Common myeloid progenitor, CD34-positive (primary cell): ENCODE results near the gene SFXN5.

Experiments
- CTCF ChIA-PET: fragments of 350-600 bp; sonication (Branson Sonifier 250); formaldehyde crosslinking; loops from one replicate; lab custom pipeline; 2021; ENCODE audit warnings: antibody characterized with exemption; lab: Charles Lee
- POLR2A ChIA-PET: fragments of 350-600 bp; sonication (Branson Sonifier 250); formaldehyde crosslinking; loops from one replicate; lab custom pipeline; 2021; ENCODE audit warnings: antibody characterized with exemption; lab: Charles Lee
- DNase-seq, 3 donors: peaks; one replicate each; pipeline versions ENCODE4 v3.0.0 to v3.0.0-alpha.2; 2013
- H3K27ac ChIP-seq, 2 experiments: 1 replicate in 1 of 2; 2 replicates in 1 of 2; pipeline ENCODE4 v1.7.0; 2013; ENCODE audit warnings: inconsistent platforms in 2 of 2, low read length in 2 of 2, mild to moderate bottlenecking in 2 of 2, low read depth in 1 of 2, moderate library complexity in 1 of 2; ENCODE audit not compliant: severe bottlenecking in 2 of 2, insufficient read depth in 1 of 2, poor library complexity in 1 of 2
- H3K27me3 ChIP-seq, 5 experiments: replicated peaks in 2 of 5; 1 replicate in 3 of 5; 2 replicates in 2 of 5; pipeline versions ENCODE4 v1.6.1 to v1.7.0; 2013; ENCODE audit warnings: low read length in 4 of 5, mild to moderate bottlenecking in 2 of 5, moderate library complexity in 2 of 5, inconsistent platforms in 1 of 5; ENCODE audit not compliant: insufficient read depth in 5 of 5, control insufficient read depth in 4 of 5
- H3K36me3 ChIP-seq, 4 experiments: 1 replicate in 2 of 4; 2 replicates in 2 of 4; pipeline versions ENCODE4 v1.6.1 to v1.7.0; 2013; ENCODE audit warnings: low read length in 3 of 4, control low read depth in 1 of 4, mild to moderate bottlenecking in 1 of 4; ENCODE audit not compliant: control insufficient read depth in 4 of 4, insufficient read depth in 4 of 4
- H3K4me1 ChIP-seq, 4 experiments: 1 replicate in 3 of 4; 2 replicates in 1 of 4; pipeline versions ENCODE4 v1.6.1 to v1.7.1; 2013; ENCODE audit warnings: low read length in 3 of 4, mild to moderate bottlenecking in 3 of 4, control low read depth in 1 of 4, inconsistent platforms in 1 of 4, moderate library complexity in 1 of 4; ENCODE audit not compliant: control insufficient read depth in 4 of 4, insufficient read depth in 4 of 4; ENCODE audit errors: control extremely low read depth in 1 of 4
- H3K4me3 ChIP-seq, 7 experiments: 1 replicate in 4 of 7; 2 replicates in 3 of 7; pipeline versions ENCODE4 v1.5.1 to v1.7.0; 2013; ENCODE audit warnings: mild to moderate bottlenecking in 7 of 7, low read length in 6 of 7, moderate library complexity in 6 of 7, inconsistent platforms in 2 of 7, low read depth in 2 of 7, control low read depth in 1 of 7; ENCODE audit not compliant: insufficient read depth in 4 of 7, control insufficient read depth in 1 of 7; ENCODE audit errors: extremely low read depth in 1 of 7
- H3K9me3 ChIP-seq, 5 experiments: 1 replicate in 4 of 5; 2 replicates in 1 of 5; pipeline versions ENCODE4 v1.6.1 to v1.7.1; 2013; ENCODE audit warnings: low read length in 4 of 5, mild to moderate bottlenecking in 2 of 5, inconsistent platforms in 1 of 5, low read depth in 1 of 5, moderate library complexity in 1 of 5; ENCODE audit not compliant: control insufficient read depth in 4 of 5, insufficient read depth in 2 of 5; ENCODE audit errors: control extremely low read depth in 1 of 5
- WGBS: methylation state at CpG from one replicate; pipeline ENCODE4 v1.1.5; 2013; ENCODE audit not compliant: insufficient coverage; 5-methylcytosine and 5-hydroxymethylcytosine counted together

Gene SFXN5

DNA sequence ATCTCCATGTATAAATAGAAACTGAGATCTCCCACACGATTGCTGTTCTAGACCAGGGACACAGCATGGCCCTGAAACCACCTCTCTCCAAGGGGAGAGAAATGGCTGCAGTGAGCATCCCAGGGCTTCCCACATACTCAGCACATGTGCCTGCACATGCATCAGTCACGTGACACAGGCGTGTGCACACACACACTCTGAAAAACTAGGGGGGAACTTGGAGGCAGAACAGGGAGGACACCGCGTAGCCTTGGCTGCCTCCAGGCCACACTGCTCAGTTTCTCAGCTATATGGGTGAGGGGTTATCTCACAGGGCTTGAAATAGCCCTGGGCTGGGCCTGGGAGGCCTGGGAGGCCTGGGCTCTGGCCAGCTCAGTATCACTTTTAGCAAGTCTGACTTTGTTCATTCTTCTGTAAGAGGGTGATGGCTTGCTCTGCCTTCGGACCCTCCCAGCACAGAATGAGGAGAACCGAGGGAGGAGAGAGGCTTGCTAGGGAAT lies 87.3 kb downstream of the SFXN5 start:
- H3K4me1 ChIP-seq, result peaks cover 0 to 11% (median 3%) of the 10 kb centered on the region in 4 experiments
- DNase-seq, result no peak
- ChIA-PET CTCF (interaction anchor here (2.9 kb wide), 1 partner anchor 10 kb away, joined by 15 read pairs; no protein-coding TSS in a partner anchor), POLR2A (no interaction called here)
- H3K27ac ChIP-seq, result no peak overlapping the region
- WGBS, result 100% methylated on average over 5 of the region's 7 CpGs
- peaks cover 4 to 19% (median 7%) of the 10 kb centered on the region in 4 experiments for H3K36me3 ChIP-seq
- H3K9me3 ChIP-seq, result no peaks in the 10 kb centered on the region
- no peaks in the 10 kb centered on the region for H3K27me3 ChIP-seq
- no peak overlapping the region for H3K4me3 ChIP-seq

GRCh38 chr2:72983500-72984161 lies 87.9 kb downstream of the SFXN5 start:
- POLR2A ChIA-PET, result interaction anchor here (0.5 kb wide), 1 partner anchor 1916 kb away, joined by 3 read pairs; no protein-coding TSS in a partner anchor
- Histone ChIP-seq H3K4me1 (peaks cover 0 to 11% (median 3%) of the 10 kb centered on the region in 4 experiments), H3K27ac (no peak overlapping the region), H3K9me3 (no peaks in the 10 kb centered on the region), H3K4me3 (no peak overlapping the region), H3K27me3 (no peaks in the 10 kb centered on the region), H3K36me3 (peaks cover 2 to 19% (median 6%) of the 10 kb centered on the region in 4 experiments)
- 97% methylated on average over 9 of the region's 10 CpGs for WGBS
- no peak for DNase-seq
- CTCF ChIA-PET, result interaction anchor here (1.2 to 2.9 kb wide), 2 partner anchors 10 to 11 kb away, joined by 3 to 15 read pairs; no protein-coding TSS in a partner anchor

DNA sequence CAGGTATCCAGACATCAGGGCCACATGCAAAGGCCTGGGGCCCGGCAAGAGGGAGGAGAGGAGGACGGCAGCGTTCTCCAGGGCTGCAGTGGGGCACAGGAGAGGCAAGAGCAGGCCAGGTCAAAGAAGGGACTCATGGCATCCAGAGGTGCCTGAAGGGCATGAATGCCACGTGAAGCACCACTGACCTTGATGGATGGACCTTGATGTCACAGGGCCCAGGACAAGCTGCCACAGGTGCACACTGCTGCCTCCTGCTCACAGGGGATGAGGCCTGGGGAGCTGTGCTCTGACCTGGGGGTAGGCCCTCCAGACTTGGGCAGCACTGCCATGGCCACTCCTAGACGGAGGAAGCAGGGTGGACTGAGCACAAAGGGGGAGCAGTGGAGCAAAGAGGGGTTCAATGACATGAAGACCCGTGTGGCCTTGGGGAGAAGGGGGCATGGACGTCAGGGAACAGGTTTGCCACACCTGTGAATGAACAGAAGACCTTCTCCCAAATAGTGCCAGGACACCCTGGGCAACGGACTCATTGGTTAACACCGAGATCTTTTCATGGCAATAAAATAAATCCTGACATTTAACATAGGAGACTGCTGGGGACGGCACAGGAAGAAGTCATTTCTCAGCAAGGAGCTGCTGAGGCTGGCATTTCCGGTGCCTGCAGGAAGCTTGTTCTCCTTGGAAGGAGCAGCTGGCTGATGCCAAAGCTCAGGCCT lies 88.6 kb downstream of the SFXN5 start:
- WGBS, result 96% methylated on average over 9 of the region's 11 CpGs
- no peak overlapping the region for H3K4me3 ChIP-seq
- peaks cover 0 to 11% (median 3%) of the 10 kb centered on the region in 4 experiments for H3K4me1 ChIP-seq
- DNase-seq, result no peak
- POLR2A ChIA-PET, result interaction anchor here (0.5 kb wide), 1 partner anchor 1916 kb away, joined by 3 read pairs; no protein-coding TSS in a partner anchor
- no peak overlapping the region for H3K27ac ChIP-seq
- CTCF ChIA-PET, result interaction anchor here (1.2 to 2.9 kb wide), 2 partner anchors 9 to 11 kb away, joined by 3 to 15 read pairs; no protein-coding TSS in a partner anchor
- H3K27me3 ChIP-seq, result no peaks in the 10 kb centered on the region
- H3K9me3 ChIP-seq, result no peaks in the 10 kb centered on the region
- peaks cover 0 to 19% (median 6%) of the 10 kb centered on the region in 4 experiments for H3K36me3 ChIP-seq

GRCh38 chr2:72982219-72982618 lies 89.3 kb downstream of the SFXN5 start:
- DNase-seq, result no peak
- Histone ChIP-seq H3K27me3 (no peaks in the 10 kb centered on the region), H3K4me1 (peaks cover 0 to 11% (median 3%) of the 10 kb centered on the region in 4 experiments), H3K4me3 (no peak overlapping the region), H3K9me3 (no peaks in the 10 kb centered on the region), H3K36me3 (peaks cover 0 to 19% (median 5%) of the 10 kb centered on the region in 4 experiments), H3K27ac (no peak overlapping the region)
- ChIA-PET POLR2A (no interaction called here), CTCF (interaction anchor here (2.9 kb wide), 1 partner anchor 8 kb away, joined by 15 read pairs; no protein-coding TSS in a partner anchor)
- 100% methylated on average over 1 of the region's 2 CpGs for WGBS

GRCh38 chr2:72981536-72981935 lies 90.0 kb downstream of the SFXN5 start:
- H3K27me3 ChIP-seq, result no peaks in the 10 kb centered on the region
- ChIA-PET CTCF (interaction anchor here (2.3 kb wide), 1 partner anchor 89 kb away, joined by 8 read pairs; no protein-coding TSS in a partner anchor), POLR2A (no interaction called here)
- H3K4me3 ChIP-seq, result no peak overlapping the region
- no peaks in the 10 kb centered on the region for H3K9me3 ChIP-seq
- no peak for DNase-seq
- H3K4me1 ChIP-seq, result peaks cover 0 to 11% (median 3%) of the 10 kb centered on the region in 4 experiments
- no CpG with 5 or more reads among the region's 5 CpGs for WGBS
- no peak overlapping the region for H3K27ac ChIP-seq
- H3K36me3 ChIP-seq, result peaks cover 0 to 16% (median 4%) of the 10 kb centered on the region in 4 experiments

DNA sequence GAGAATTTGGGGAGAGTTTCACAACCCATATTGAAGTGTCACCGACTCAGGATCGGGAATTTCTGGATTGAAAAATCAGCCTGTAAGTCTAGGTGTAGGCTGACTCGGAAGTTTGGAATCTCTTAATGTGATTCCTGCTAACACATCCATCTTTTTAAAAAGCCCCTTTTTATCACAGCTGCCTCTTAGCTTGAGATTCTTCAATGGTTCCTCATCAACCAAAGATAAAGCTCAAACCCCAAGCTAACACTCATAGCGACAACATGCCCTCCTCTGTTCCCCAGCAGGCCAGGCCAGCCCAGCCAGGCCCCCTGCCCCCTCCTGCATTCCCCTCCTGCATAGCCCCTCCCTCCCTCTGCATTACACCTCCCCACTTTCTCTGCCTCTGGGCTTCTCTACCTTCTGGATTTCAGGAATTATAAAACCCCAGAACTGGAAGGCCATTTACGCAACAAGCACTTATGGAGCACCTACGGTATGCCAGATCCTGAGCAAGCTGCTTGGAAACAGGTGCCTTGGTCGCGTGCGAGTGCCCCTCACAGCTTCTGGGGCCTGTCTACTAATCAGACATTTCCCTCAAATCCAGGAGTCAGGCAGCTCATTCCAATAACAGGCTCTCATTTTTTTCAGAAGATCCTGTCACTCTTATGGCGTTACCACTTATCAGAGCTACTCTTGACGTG lies 90.8 kb downstream of the SFXN5 start:
- no peak for DNase-seq
- ChIA-PET POLR2A (no interaction called here), CTCF (interaction anchor here (0.9 to 2.3 kb wide), 3 partner anchors 11 to 90 kb away, joined by 3 to 8 read pairs (median 4); no protein-coding TSS in a partner anchor)
- Histone ChIP-seq H3K9me3 (no peaks in the 10 kb centered on the region), H3K27me3 (no peaks in the 10 kb centered on the region), H3K36me3 (peaks cover 0 to 14% (median 3%) of the 10 kb centered on the region in 4 experiments), H3K4me3 (no peak overlapping the region), H3K4me1 (peaks cover 0 to 11% (median 3%) of the 10 kb centered on the region in 4 experiments), H3K27ac (no peak overlapping the region)
- 97% methylated on average over 9 of the region's 11 CpGs for WGBS
